ENCODE data around the gene TMEM8B.

DNA sequence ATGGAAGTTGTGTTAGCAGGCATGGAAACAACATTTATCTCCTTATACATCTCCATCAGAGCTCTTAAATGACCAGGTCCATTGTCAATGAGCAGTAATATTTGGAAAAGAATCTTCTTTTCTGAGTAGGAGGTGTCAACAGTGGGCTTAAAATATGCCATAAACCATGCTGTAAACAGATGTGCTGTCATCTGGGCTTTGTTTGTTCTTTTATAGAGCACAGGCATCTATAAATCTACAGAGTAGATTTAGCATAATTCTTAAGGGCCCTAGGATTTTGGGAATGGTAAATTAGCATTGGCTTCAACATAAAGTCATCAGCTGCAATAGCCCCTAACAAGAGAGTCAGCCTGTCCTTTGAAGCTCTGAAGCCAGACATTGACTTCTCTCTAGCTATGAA, 69.3 kb downstream of the TMEM8B start:
- TF ChIP-seq, protein P1, sequence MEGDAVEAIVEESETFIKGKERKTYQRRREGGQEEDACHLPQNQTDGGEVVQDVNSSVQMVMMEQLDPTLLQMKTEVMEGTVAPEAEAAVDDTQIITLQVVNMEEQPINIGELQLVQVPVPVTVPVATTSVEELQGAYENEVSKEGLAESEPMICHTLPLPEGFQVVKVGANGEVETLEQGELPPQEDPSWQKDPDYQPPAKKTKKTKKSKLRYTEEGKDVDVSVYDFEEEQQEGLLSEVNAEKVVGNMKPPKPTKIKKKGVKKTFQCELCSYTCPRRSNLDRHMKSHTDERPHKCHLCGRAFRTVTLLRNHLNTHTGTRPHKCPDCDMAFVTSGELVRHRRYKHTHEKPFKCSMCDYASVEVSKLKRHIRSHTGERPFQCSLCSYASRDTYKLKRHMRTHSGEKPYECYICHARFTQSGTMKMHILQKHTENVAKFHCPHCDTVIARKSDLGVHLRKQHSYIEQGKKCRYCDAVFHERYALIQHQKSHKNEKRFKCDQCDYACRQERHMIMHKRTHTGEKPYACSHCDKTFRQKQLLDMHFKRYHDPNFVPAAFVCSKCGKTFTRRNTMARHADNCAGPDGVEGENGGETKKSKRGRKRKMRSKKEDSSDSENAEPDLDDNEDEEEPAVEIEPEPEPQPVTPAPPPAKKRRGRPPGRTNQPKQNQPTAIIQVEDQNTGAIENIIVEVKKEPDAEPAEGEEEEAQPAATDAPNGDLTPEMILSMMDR (IDR thresholded peaks at IDR 0.05), result no peak
- no peak for TF ChIP-seq POLR2A (IDR thresholded peaks at IDR 0.05)

Data from lower leg skin (tissue), 3 donors.